Prostate gland (tissue), 2 donors: ENCODE results near the gene MYEOV.

Experiments
- POLR2A ChIP-seq: fragments of 450-650 bp; IDR thresholded peaks from one replicate; pipeline ENCODE4 v1.6.1; 2016; ENCODE audit warnings: antibody characterized with exemption, mild to moderate bottlenecking
- TF ChIP-seq, protein P1 (sequence below), 4 experiments: fragments of 200-600 bp in 2 of 4; fragments of 450-650 bp in 2 of 4; sonication (generic) in 2 of 4; IDR thresholded peaks; 1 replicate in 3 of 4; 2 replicates in 1 of 4; pipeline ENCODE4 v1.5.1; 2016 to 2019; ENCODE audit warnings: antibody characterized with exemption in 4 of 4, mild to moderate bottlenecking in 2 of 4, moderate library complexity in 2 of 4

- TF ChIP-seq POLR2A, result no peak
- TF ChIP-seq, protein P1, sequence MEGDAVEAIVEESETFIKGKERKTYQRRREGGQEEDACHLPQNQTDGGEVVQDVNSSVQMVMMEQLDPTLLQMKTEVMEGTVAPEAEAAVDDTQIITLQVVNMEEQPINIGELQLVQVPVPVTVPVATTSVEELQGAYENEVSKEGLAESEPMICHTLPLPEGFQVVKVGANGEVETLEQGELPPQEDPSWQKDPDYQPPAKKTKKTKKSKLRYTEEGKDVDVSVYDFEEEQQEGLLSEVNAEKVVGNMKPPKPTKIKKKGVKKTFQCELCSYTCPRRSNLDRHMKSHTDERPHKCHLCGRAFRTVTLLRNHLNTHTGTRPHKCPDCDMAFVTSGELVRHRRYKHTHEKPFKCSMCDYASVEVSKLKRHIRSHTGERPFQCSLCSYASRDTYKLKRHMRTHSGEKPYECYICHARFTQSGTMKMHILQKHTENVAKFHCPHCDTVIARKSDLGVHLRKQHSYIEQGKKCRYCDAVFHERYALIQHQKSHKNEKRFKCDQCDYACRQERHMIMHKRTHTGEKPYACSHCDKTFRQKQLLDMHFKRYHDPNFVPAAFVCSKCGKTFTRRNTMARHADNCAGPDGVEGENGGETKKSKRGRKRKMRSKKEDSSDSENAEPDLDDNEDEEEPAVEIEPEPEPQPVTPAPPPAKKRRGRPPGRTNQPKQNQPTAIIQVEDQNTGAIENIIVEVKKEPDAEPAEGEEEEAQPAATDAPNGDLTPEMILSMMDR (IDR thresholded peaks at IDR 0.05), result no peak
Measured at GRCh38 chr11:69339041-69339733, 45.2 kb downstream of the MYEOV start.
